GM12872 (cell line): ENCODE measurements around the gene LRRN2.

Source experiments
- TF ChIP-seq, protein P1 (sequence below): IDR thresholded peaks from 3 replicates; pipeline ENCODE4 v1.5.1; 2011; ENCODE audit warnings: low read depth, mild to moderate bottlenecking, low read length, moderate library complexity; ENCODE audit not compliant: insufficient read depth

The LRRN2 gene

DNA sequence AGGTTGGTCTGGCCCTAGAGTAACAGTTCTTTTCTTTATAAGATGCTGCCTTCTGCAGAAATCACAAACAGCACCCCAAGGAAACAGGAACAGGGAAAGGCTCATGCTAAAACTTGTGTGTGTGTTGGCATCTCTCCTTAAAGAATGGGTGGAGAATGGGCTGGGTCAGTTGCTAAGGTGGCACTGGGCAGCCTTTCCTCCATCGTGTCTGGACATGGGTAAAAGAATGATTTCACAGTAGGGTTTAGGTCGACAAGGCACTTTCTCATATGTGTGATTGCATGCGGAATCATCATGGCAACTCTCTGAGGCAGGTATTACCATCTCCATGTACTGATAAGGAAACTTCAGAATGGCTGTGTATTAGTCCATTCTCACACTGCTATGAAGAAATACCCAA, 40.3 kb downstream of the LRRN2 start:
- TF ChIP-seq, protein P1, sequence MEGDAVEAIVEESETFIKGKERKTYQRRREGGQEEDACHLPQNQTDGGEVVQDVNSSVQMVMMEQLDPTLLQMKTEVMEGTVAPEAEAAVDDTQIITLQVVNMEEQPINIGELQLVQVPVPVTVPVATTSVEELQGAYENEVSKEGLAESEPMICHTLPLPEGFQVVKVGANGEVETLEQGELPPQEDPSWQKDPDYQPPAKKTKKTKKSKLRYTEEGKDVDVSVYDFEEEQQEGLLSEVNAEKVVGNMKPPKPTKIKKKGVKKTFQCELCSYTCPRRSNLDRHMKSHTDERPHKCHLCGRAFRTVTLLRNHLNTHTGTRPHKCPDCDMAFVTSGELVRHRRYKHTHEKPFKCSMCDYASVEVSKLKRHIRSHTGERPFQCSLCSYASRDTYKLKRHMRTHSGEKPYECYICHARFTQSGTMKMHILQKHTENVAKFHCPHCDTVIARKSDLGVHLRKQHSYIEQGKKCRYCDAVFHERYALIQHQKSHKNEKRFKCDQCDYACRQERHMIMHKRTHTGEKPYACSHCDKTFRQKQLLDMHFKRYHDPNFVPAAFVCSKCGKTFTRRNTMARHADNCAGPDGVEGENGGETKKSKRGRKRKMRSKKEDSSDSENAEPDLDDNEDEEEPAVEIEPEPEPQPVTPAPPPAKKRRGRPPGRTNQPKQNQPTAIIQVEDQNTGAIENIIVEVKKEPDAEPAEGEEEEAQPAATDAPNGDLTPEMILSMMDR: no peak

DNA sequence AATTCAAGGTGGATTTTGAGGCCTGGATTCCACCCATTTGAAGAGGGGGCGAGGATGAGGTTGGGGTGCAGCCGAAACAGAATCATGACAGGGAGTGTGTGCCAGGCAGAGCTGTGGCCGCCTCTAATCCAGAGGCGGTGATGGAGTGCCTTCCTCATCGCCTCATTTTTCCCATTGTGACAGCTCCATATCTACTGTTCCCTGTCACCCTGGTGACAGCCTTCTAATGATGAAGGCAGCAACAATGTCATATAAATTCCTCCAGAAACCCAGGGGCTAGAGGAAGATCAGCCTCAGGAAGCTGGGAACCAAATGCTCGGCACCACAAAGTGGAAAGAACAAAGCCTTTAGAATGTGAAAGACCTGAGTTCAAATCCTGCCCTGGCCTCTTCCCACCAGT, 42.0 kb downstream of the LRRN2 start:
- TF ChIP-seq, protein P1: no peak

DNA sequence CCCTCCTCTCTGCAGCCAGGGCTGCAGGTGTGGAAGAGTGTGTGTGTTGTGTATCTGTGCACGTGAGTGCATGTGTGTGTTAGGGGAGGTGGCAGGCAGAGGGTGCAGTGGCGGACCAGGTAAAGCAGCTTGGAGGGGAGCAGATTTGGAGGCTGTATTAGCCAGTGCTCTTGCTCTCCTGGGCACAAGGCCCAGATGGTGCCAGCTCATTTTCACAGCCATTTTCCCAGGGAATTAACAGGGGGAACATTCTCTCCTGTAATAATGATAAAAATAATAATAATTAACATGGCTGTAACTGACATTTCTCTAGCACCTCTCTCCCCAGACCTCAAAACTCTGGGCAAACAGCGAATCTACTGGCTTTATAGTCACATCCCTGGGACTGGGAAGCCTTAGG, 43.6 kb downstream of the LRRN2 start:
- TF ChIP-seq, protein P1: no peak

DNA sequence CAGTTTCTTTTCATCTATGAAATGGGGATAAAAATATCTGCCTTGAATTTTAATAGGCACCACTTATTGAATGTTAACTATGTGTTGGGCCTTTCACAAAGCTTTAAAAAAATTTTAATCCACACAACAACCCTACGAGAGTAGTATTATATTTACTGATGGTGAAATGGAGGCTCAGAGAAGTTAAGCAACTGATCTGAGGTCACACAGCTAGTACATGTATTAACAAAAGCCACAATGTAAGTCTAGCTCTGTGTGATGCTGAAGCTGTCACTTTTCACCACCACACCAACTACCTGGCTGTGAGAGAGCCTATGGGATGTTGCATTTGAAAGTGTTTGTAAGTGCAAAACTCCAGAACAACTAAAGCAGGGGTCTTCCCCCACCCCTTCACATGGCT, 44.1 kb downstream of the LRRN2 start:
- TF ChIP-seq, protein P1: no peak

DNA sequence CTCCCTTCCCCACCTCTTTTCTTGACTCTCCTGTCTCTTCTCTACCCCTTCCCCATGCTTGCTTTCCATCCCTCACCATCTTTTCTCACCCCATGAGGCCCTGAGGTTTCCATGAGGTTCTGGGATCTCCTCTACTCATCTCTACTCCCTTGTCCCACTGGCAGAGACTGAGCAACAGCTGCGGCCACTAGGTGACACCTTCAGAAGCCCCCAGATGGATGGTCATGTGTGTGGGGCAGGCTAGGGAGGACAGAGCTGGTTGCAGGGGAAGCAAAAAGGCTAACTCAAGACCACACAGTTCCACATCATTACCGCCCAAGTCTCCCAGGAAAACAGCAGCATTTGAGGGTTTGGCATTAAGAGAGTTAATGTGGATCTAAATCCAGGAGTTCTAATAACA, 45.0 kb downstream of the LRRN2 start:
- TF ChIP-seq, protein P1: no peak

DNA sequence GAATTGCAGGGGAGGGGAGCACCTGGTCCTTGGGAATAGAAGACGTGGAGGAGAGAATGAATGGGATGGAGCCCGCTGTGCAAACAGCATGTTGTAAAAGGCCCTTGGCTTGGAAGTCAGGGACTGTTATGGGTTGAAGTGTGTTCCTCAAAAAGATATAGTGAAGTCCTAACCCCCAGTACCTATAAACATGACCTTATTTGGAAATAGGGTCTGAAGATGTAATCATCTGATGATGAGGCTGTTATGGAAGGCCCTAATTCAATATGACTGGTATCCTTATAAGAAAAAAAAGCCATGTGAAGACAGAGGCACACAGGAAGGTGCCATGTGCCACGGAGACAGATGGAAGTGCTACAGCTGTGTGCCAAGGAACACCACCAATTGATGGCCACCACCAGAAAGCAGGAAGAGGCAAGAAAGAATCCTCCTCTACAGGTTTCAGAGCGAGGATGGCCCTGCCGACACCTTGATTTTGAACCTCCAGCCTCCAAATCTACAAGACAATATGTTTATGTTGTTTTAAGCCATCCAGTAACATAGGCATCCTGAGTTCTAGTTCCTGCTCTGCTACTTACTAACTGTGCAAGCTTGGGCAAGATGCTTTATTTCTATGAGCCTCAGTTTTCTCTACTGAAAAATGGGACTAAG, 51.2 kb downstream of the LRRN2 start:
- TF ChIP-seq, protein P1: no peak

DNA sequence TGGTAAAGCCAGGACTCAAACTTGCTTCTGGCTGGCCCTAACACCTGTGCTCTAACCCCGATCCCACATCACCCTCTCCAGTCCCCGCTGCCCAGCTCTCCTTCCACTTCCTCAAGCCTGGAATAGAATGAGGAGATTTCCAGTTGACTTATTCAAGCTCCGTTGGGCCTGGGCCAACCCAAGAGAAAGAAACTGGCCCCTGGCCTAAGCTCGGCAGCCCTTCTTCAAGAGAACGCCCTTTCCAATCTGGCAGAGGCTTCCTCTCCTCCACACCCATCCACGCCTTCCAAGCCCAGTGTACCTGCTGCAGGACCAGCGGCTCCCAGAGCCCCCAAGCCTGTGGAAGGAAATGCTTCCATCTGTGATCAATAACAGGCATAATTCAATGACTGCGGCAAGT, 51.9 kb downstream of the LRRN2 start:
- TF ChIP-seq, protein P1: no peak
